ENCODE data around the gene SLC18B1.

DNA sequence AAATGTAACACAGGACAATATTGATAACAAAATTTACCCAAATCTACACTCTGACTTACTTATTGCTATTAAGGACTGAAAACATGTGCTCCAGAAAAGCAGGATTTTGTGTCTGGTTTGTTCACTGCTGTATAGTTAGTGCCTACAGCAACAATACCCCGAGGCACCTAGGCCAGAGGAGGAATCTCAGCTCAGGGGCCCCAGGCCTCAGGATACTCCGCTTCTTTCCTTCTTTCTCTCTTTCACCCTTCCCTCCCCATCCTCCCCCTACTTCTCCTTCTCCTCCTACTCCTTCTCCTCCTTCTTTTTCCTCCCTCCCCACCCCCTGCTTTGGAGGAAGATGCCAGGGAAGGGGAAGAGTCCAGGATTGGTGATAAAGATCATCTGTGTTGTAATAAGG, 39.7 kb downstream of the SLC18B1 start:
- TF ChIP-seq, protein P1, sequence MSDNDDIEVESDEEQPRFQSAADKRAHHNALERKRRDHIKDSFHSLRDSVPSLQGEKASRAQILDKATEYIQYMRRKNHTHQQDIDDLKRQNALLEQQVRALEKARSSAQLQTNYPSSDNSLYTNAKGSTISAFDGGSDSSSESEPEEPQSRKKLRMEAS (IDR thresholded peaks at IDR 0.05) = no peak
- TF ChIP-seq POLR2AphosphoS5 (IDR thresholded peaks at IDR 0.05; ENCODE audit: low read depth, low read length) (no peak), GABPA (IDR thresholded peaks at IDR 0.05; ENCODE audit: borderline replicate concordance, insufficient read depth, low read length) (no peak), TAF1 (IDR thresholded peaks at IDR 0.05; ENCODE audit: low read depth, low read length) (no peak), EZH2 (IDR thresholded peaks at IDR 0.05; ENCODE audit: low read depth, low read length, severe bottlenecking) (no peak), EP300 (IDR thresholded peaks at IDR 0.05; ENCODE audit: borderline replicate concordance in 1 of 2, low read depth in 2 of 2, low read length in 2 of 2) (no peak), CHD1 (IDR thresholded peaks at IDR 0.05; ENCODE audit: low read depth, low read length) (no peak), POLR2A (IDR thresholded peaks at IDR 0.05; ENCODE audit: control extremely low read depth in 1 of 2, low read depth in 2 of 2, low read length in 2 of 2) (no peak), CHD2 (IDR thresholded peaks at IDR 0.05; ENCODE audit: low read length) (no peak)
- TF ChIP-seq, protein P2, sequence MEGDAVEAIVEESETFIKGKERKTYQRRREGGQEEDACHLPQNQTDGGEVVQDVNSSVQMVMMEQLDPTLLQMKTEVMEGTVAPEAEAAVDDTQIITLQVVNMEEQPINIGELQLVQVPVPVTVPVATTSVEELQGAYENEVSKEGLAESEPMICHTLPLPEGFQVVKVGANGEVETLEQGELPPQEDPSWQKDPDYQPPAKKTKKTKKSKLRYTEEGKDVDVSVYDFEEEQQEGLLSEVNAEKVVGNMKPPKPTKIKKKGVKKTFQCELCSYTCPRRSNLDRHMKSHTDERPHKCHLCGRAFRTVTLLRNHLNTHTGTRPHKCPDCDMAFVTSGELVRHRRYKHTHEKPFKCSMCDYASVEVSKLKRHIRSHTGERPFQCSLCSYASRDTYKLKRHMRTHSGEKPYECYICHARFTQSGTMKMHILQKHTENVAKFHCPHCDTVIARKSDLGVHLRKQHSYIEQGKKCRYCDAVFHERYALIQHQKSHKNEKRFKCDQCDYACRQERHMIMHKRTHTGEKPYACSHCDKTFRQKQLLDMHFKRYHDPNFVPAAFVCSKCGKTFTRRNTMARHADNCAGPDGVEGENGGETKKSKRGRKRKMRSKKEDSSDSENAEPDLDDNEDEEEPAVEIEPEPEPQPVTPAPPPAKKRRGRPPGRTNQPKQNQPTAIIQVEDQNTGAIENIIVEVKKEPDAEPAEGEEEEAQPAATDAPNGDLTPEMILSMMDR (IDR thresholded peaks at IDR 0.05; ENCODE audit: control extremely low read depth in 1 of 3, insufficient read depth in 1 of 3, low read depth in 1 of 3, low read length in 3 of 3) = no peak
- TF ChIP-seq, protein P3, sequence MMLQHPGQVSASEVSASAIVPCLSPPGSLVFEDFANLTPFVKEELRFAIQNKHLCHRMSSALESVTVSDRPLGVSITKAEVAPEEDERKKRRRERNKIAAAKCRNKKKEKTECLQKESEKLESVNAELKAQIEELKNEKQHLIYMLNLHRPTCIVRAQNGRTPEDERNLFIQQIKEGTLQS (IDR thresholded peaks at IDR 0.05; ENCODE audit: insufficient read depth, low read depth, low read length) = no peak

All from H1 (cell line).